Measurements from ENCODE around the gene PTPRJ. TPM values are rescaled to one million over a fixed set of nuclear protein-coding genes. Genes with fewer than 3 reads are reported as not detected.

Gene PTPRJ
- total RNA-seq, 1 donor from 2014 or later, result 18.9 TPM

- Mint-ChIP-seq H3K27me3 (no peaks in the 10 kb centered on the region), H3K9me3 (ENCODE audit: low read depth) (no peaks in the 10 kb centered on the region), H3K36me3 (ENCODE audit: insufficient read depth) (no peaks in the 10 kb centered on the region), H3K4me1 (ENCODE audit: low read depth) (peaks cover 20% of the 10 kb centered on the region), H3K4me3 (ENCODE audit: low read depth) (no peak overlapping the region), H3K27ac (peak overlapping the region; percentile 4)
- DNase-seq (ENCODE audit: low spot score, unreplicated experiment), result no peak
- no peak for TF ChIP-seq CTCF (IDR thresholded peaks at IDR 0.05; ENCODE audit: unreplicated experiment)
Observed at GRCh38 chr11:48044577-48044976, 64.2 kb downstream of the PTPRJ start.

DNA sequence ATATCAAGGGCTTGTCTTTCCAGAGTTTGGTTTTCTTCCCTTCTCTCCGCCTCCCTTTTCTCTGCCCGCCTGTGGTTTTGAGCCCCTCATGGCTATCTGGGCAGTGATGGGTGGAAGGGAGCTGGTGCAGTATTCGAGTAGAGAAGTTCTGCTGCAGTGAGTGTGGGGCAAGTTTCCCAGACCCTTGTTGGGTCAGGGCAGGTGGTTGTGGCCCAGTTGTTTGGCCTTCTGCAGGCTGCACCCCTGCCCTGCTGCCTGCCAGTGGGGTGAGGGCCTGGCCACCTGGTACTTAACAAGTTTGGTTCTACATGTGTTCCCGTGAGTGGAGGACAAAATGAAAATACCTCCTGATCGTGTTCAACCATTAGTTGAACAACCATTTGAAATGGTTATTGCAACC lies 65.2 kb downstream of the PTPRJ start:
- Mint-ChIP-seq H3K36me3 (ENCODE audit: insufficient read depth) (no peaks in the 10 kb centered on the region), H3K4me3 (ENCODE audit: low read depth) (no peak overlapping the region), H3K4me1 (ENCODE audit: low read depth) (peaks cover 29% of the 10 kb centered on the region), H3K27ac (no peak overlapping the region), H3K9me3 (ENCODE audit: low read depth) (no peaks in the 10 kb centered on the region), H3K27me3 (no peaks in the 10 kb centered on the region)
- no peak for DNase-seq (ENCODE audit: low spot score, unreplicated experiment)
- TF ChIP-seq CTCF (IDR thresholded peaks at IDR 0.05; ENCODE audit: unreplicated experiment), result no peak

GRCh38 chr11:48047616-48048015 lies 67.3 kb downstream of the PTPRJ start:
- Mint-ChIP-seq H3K9me3 (ENCODE audit: low read depth) (no peaks in the 10 kb centered on the region), H3K36me3 (ENCODE audit: insufficient read depth) (no peaks in the 10 kb centered on the region), H3K4me1 (ENCODE audit: low read depth) (peaks cover 29% of the 10 kb centered on the region), H3K27ac (no peak overlapping the region), H3K4me3 (ENCODE audit: low read depth) (no peak overlapping the region), H3K27me3 (no peaks in the 10 kb centered on the region)
- no peak for TF ChIP-seq CTCF (IDR thresholded peaks at IDR 0.05; ENCODE audit: unreplicated experiment)
- no peak for DNase-seq (ENCODE audit: low spot score, unreplicated experiment)

- H3K9me3 Mint-ChIP-seq (ENCODE audit: low read depth), result no peaks in the 10 kb centered on the region
- H3K27me3 Mint-ChIP-seq, result no peaks in the 10 kb centered on the region
- H3K4me3 Mint-ChIP-seq (ENCODE audit: low read depth), result no peak overlapping the region
- no peak for TF ChIP-seq CTCF (IDR thresholded peaks at IDR 0.05; ENCODE audit: unreplicated experiment)
- H3K36me3 Mint-ChIP-seq (ENCODE audit: insufficient read depth), result no peaks in the 10 kb centered on the region
- no peak overlapping the region for H3K27ac Mint-ChIP-seq
- peaks cover 27% of the 10 kb centered on the region for H3K4me1 Mint-ChIP-seq (ENCODE audit: low read depth)
- no peak for DNase-seq (ENCODE audit: low spot score, unreplicated experiment)
Observed at GRCh38 chr11:48049036-48049435, 68.7 kb downstream of the PTPRJ start.

DNA sequence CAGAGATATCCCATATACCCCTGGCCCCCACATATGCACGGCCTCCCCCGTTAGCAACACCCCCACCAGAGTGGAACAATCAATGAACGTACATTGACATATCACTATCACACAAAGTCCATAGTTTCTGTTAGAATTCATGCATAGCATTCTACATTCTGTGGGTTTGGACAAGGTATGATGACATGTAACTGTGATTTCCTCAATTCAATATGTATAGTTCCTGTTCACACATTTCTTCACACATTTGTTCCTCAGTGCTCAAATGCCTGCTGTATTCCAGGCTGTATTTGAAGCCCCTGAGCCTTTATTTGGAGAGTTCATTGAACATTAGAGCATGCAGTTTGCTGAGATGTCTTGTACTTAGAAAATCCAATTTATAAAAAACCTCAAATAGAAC lies 69.9 kb downstream of the PTPRJ start:
- no peaks in the 10 kb centered on the region for H3K27me3 Mint-ChIP-seq
- no peak overlapping the region for H3K4me3 Mint-ChIP-seq (ENCODE audit: low read depth)
- DNase-seq (ENCODE audit: low spot score, unreplicated experiment), result no peak
- no peaks in the 10 kb centered on the region for H3K36me3 Mint-ChIP-seq (ENCODE audit: insufficient read depth)
- H3K27ac Mint-ChIP-seq, result peak overlapping the region; percentile 20
- no peaks in the 10 kb centered on the region for H3K9me3 Mint-ChIP-seq (ENCODE audit: low read depth)
- no peak for TF ChIP-seq CTCF (IDR thresholded peaks at IDR 0.05; ENCODE audit: unreplicated experiment)
- peaks cover 30% of the 10 kb centered on the region for H3K4me1 Mint-ChIP-seq (ENCODE audit: low read depth)
